Stimulated activated CD8-positive, alpha-beta memory T cell treated with anti-CD3 and anti-CD28 coated beads, Interleukin-15, amount 100 ng/mL, for 4 hours (primary cell): ENCODE measurements around the gene HDAC9.

Experiments used
- DNase-seq, 2 donors: peaks; one replicate each; pipeline ENCODE4 v3.0.0-alpha.2; 2020; ENCODE audit warnings: low read depth in 2 of 2

HDAC9 gene

DNA sequence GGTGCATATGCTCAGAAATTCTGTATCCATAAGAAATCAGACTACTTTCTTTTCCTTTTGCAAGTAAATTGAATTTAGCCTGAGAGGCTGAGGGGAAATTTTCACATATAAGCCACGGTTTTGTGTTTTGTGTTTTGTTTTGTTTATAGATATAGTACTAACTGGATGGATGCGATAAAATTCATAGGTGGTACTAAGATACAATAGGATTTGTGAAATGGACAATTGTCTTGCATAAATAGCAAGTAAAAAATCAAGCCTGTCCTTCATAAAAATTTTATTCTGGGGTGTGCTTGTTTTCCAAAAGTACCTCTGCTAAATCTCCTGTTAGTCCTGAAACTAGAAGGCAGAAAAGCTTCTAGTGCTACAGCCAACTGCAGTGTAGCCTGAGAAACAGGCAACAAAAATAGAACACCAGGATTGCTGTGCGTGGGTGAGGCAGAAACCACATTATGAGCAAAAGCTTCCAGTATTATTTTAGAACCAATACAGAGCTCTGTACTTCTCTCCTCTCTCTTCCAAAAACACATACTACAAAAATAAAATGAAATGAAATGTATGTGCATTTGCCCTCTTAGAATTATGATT lies 634 bp upstream of the HDAC9 start:
- no peak for DNase-seq

DNA sequence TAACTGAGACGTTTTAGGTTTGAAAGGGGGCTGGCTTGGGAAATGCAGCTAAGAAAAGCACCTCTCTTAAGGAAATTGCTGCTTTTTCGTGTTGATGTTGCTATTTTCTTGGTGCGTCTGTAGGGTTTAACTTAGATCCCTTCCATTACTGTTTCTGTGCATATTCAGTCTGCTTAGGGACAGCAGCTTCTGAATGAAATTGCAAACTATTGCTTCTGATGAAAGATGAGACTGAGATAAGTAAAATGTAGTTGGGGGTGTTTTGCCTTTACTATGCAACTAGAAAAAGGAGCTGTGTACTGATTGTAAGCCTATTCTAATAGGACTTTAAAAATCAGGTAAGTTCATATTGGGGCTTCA lies 772 bp downstream of the HDAC9 start:
- no peak for DNase-seq

DNA sequence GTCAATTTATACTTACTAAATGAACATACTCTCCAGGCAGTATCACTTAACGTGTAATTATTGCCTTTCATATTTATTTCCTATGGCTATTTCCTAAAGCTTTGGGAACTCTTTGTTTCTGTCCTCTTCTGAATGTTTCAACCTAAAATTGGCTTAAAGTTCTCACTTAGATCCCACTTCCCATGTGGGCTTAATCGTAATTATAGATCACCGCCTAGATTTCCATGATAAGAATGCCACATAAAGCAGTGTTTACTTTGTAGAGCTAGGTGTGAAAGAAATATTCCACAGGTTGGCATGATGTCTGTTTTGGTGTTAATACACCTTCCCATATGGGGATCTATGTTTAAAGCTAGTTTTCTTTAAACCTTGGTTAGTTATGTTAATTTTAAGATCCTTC lies 1.5 kb downstream of the HDAC9 start:
- no peak for DNase-seq

DNA sequence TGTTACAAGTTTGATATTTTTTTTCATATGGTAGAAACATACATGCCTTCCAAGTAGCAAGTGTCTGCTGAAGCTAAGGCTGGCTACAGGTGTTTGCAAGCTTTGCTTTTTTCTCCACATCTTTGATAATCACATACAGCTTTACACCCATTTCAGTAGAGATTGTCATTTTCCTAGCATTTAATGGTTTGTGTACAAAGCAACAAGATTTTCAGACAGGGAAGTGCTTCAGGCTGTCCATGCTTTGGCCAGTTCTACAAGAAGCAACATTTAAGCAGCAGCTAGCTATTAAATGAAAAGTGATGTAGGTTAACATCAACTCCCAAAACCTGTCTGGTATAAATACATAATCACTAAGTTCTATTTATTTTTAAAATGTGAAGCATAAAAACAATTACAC lies 2.3 kb downstream of the HDAC9 start:
- DNase-seq = no peak

DNA sequence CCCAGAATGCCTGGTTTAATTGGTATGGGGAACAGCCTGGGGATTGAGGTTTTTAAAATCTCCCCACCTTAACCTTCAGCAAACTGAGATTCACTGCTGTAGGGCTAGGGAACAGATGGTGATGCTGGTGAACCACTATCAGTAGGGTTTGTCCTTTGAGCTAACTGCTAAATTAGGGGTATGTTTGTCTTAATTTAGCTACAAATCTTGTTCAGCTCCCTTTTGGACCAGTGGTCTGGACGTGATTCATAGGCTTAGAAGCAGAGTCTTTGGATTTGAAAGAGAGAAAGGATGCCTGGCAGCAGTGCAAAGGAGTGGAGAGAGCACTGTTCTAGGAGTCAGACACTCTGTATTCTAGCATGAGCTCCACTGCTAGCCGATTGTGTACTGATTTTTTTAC lies 2.8 kb downstream of the HDAC9 start:
- no peak for DNase-seq

DNA sequence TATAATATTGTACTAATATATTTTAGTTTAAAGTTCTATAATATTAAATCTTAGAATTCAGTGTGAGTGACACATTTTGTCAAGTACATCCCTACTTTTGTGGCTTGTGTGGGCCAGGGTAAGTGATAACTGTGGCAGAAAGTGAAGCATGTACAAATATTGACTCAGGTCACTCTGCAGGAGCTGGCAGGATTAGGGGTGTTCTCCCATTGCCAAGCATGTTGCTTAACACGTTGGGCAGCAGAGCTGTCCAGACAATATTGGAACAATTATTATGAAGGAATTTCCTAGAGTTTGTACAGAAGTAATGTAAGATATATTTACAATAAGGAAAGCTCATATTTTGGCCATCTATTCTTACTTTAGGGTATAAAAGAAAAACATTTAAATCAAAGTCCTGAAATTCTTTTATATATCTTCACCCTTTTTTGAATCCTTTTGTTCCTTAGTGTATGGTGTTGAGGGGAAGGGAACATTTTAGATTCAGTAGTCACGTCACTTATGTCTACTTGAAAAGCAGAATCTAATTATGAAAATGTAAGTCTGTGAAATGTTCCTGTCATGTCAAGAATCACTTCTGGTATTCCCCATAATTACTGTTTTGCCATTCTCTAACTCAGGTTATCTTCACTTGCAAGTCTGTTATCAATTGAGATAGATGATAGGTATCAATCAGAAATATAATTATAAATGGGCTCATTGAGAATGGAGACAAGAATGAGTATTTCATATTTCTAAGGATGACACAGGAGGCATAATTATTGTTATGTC lies 4.0 kb downstream of the HDAC9 start:
- no peak for DNase-seq

DNA sequence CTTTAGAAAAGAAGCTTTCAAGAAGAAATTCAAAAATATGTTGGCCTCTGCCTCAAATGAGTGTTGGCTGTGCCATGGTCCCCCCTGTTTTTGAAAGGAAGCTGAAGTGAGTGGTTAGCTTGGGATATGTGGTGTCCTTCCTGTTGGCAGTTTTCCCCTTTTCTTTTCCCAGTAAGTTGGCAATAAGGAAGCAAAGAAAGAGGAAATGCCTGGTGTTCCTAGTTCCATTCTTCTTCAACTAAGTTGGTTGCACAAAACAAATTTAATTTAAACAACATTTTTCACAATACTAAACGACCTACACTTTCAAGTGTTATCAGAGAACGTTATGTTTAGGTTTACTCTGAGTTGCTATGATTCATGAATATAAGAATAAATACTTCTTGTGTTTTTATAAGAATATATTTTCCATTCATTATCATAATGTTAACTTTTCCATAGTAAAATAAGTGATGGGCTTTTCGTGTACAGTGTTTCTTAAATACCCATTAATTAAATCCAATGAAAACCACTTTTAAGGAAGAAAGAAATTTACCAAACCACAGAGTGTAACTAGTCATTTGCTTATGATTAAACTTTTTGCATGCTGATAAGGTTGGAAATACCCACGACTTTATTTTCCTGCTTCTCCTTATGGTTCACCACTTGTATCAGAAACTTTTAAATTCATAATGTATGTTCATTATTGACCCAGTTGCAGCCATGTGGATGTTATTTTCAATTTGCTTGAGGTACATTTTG lies 7.7 kb downstream of the HDAC9 start:
- no peak for DNase-seq

DNA sequence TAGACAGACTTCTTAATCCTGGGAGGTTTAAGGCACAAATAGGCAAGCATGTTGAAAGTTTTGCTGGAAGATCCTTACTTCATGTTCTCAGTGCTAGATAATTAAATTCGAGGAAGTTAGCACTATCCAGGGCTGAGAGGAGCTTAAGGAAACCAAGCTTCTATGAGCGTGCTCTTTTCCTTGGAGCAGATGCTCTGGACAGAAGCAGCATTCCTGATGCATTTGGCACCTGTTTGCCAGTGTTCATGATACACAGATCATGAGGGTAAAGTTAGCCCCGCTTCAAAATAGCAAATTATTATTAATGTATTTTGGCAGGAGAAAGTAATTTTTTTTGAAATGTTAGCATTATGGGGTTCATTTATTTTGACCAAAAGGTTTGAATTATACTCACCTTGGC lies 9.4 kb downstream of the HDAC9 start:
- no peak for DNase-seq

DNA sequence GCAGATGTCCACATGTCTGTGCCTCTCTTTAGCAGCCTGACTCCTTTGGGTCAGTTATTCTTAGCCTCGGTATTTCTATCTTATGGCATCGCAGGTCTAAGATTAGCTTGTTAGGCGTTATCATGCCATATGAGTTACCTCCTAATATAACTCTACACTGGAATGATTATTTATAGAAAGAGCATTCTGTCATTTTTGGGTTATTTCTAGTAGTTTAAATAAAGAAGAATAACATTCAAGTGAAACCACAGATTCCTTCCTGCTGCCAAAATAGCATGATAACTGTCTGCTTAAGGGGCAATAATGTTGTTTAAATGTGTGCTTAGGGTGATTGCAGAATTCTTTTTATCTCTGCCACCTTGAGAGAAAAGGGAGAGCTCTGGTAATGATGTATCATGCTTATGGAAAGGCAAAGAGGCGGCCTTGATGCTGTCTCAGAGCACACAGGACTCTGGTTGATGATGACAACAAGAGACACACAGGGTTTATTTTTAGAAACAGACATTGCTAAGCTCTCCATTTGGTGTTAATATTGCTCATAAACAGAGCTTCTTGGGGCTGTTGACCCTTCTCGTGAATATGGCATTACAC lies 10.4 kb downstream of the HDAC9 start:
- DNase-seq = no peak

DNA sequence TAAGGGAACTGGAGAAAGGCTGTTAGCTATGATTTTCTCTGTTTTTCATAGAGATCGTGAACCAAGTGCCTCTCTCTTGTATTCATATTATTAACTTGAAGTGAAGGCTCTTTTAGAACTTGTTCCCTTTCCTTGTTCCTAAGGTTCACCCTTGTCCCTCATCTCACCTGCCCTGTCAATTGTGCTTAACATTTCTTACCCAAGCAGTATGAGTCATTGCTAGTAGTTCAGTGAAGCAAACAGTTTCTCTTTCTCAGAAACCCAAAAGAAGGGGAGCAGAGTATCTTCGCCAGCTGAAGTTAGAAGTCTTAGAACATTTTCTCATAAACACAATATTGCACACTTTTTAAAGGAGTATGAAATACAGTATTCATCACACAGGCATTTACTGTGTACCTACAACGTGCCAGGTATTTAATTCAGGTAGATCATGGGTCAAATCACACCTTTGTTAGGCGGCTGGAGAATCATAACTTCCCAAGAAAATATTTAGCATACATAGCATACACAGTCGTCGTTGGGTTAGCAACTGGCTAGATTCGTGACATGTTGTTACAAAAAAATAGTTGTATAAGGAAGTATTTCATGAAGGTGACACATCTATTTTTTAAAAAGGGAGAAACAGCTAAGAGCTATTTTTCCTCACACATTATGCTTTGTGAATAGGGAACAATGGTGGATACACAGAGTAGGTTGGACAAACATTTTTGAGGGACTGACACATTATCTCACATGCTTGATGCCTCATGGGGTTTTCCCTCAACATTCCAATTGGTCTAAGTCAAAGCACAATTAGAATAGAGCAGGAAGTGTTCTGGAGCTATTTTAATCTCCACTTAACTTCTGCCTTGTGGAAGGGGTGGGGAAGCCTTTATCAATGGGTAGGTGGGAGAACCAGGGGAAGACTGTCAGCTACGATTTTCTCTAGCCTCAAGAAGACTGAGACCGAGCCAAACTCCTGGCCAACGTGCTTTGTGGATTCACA lies 13.2 kb downstream of the HDAC9 start:
- DNase-seq = no peak

DNA sequence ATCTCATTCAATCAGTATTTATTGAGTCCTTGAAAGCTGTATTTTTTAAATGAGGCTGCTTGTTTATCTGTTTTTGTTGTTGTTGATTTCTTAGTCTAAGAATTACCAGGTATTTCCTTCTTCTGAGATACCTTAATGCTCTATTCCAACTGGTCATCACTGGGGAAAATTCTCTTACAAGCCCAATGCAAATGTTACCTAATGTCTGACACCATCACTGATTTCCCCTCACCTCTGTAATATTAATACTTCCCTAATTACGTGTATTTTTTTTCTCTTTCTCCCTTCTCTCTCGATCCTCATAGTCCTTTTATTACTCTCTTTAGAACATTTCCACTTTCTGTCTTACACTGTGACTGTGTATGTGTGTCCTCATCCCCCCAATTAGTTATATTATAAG lies 13.9 kb downstream of the HDAC9 start:
- no peak for DNase-seq

DNA sequence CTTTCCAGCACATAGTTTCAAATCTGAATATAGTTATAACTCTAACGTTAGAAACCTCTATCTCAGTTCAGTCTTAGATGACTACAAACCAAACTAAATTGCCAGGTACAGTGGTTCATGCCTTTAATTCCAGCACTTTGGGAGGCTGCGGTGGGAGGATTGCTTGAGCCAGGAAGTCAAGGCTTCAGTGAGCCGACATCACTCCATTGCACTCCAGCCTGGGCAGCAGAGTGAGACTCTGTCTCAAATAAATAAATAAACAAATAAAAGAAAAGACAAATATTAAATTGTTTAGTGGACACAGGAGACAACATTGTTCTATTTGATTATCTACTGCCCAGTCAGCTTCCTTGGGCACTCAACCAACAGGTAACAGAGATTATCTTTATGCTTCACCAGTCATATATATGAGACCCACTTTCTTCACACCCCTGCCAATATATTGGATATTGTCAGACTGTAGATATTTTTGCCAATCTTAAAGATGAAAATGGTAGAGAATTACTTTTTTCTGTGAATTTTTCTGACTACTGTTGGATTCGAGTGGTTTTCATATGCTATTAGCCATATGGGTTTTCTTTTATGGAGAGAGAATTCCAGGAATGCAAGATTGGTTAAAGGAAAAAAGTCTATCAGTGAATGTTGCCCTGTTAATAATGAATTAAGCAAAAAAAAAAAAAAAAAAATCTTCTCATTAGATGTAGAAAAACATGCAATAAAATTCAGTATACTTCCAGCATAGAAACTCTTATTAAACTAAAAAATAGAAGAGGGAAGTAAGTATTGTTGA lies 16.0 kb downstream of the HDAC9 start:
- no peak for DNase-seq

DNA sequence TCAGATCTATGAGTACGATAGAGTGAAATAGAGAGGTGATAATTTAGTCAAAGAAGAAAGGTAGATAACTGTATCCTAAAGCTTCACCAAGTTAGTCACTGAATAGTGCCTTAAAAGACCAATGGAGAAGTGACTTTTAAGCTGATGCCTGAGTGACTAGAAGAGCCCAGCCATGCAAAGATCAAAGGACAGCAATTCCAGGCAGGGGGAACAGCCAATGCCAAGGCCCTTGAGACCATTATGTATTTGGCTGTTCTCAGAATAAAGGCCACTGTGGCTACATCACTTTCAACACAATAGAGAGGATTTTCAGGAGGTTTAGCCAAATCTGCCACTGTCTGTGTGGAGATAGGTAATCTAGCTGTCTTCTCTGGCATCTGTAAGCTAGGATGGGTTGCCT lies 17.8 kb downstream of the HDAC9 start:
- DNase-seq = no peak

DNA sequence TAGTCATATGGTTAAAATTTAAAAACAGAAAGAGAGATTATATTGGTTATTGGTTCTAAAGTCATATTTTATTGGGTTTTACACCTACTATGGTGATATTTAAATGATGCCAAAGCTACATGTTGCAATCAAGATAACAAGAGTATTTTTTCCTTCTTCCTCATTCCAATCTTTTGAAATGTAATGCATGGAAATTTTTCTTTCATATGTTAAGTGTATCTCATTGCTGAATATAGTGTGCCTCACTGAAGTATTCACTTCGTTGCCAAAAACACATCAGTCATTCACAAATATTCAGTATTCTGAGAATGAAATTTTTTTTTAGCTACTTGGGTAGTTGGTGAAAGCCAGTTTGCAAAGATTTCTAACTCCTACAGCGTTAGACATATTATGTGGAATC lies 19.5 kb downstream of the HDAC9 start:
- no peak for DNase-seq

DNA sequence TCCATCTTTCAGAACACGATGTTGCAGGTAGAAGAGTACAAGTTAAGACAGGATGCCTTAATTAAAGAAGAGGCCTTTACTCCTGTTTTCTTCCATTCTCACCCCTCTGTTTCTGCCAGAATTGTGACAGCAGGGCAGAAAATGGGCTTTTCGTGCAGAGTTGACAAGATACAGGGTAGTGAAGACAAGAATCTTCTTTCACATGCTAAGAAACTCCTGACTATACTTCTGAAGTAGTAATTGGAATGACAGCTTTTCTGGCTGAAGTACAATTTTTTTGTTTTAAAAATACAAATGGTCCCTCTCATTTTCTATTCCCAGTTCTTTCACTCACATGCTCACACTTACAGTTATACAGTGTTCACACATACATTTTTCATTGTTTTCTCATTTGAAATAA lies 22.1 kb downstream of the HDAC9 start:
- no peak for DNase-seq

DNA sequence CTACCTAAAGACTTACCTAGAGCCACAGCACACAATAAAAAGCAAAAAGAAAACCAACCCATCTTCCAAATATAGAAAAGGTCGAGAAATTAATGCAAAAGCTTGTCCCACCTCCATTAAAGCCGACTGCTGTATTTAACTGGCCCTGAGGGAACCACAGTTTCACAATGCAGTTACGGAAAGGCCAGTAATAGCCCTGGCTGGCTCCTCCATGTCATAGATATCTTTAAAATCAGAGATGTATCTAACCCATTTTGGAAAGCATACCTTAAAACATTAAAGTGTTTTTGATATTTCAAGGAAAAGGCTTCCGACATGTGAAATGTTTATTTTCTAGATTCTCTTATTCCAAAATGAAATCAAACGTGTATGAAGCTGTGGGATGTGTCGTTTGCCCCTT lies 23.0 kb downstream of the HDAC9 start:
- DNase-seq = no peak

DNA sequence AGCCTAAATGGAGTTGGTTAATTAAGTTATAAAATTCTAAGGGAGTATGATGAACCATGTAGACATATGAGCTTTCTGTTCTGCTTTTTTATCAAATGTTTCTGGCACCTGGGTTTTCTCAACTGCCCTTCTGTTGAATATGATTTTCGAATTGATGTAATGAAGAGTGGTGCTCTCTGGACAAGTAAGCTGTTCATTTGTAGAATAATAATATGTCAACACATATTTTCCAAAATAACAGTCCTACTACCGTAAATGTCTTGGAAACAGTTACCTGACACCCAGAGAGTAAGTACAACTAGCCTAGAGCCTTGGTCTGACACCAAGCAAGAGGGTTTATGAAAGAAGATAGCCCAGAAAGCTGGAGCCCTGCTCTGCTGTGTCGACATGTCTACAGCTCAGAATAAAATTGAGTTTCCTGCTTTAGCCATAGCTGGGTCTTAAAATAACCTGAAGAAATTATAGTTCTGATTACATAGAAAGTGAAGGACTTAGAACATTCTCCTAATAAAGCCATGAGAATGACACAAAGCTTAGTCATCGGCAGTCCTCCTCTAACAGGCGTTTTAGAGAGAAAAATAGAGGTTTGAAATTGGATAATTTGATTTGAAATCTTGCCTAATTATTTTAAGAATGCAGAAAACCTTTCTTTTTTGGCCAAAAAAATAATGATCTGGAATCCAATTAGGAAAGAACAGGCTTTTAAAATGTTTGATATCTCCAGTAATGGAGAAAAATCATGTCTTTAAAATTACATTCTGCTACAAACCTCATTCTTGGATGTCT lies 25.1 kb downstream of the HDAC9 start:
- DNase-seq = no peak

DNA sequence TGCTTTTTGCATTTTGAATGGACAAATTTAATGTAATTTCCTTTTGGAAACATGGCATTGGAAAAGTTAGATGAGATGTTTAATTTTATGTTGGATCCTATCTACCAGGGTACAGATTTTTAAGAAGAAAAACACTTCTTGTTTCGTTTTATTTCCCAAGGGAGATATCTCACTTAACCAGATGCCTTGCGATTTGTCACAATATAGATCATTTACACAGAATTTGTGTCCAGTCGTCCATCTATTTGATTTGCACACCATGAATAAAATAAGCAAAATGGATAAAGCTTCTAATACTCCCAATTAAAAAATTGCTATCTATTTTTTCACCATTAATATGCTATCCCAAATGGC lies 25.7 kb downstream of the HDAC9 start:
- DNase-seq = no peak

DNA sequence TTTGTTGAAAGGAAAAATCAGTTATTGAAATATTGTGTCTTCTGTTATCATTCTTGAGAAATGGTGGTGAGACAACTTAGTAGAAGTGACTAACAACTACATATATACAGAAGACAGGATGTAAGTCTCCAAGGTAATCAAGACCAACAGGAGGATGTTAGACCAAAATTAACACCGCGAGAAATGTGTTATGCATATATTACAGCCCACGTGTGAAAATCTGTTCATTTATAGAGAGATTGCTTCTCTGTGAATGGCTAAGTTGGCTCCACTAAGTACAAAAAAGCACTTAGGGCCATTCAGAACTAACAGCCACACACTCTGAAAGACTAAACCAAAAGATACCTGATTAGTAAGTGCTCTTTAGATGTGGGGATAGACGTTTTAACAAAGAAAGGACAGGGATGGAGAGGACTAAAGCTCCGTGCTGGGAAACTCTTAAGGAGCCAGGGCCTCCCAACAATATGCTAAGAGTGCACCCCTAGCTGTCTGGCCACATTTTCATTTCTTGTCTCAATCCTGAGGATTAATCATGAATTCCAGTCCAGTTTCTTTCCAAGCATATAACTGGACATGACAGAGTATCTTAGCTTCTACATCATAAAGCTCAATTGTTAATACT lies 26.5 kb downstream of the HDAC9 start:
- DNase-seq = no peak

DNA sequence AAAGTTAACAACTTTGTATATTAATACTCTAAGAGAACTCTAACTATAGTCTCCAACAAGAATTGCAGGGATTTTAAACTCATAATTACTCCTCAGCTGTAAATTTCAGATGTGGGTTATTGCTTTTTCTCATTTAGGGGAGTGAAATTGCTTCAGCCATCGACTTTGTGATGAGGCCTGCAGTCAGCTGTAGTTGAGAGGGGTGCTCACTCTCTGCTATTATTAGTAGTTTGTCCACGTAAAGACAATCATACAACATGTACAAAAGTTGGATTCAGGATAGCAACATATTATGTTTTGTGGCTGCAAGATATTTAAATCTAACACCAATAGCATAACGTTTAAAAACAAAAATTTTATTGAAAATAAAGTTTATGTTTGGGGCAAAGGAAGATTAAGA lies 28.7 kb downstream of the HDAC9 start:
- no peak for DNase-seq
